B cell (primary cell): ENCODE results near the gene PSMD2. TPM values are rescaled to one million over a fixed set of nuclear protein-coding genes. Genes with fewer than 3 reads are reported as not detected.
A peak's percentile ranks its signal among the peaks of the same experiment; 100 is the strongest.

Experiments used
- ATAC-seq: fragments of 200-7000 bp; cut with Tn5 transposase; one replicate; pipeline ENCODE4 v1.10.0; 2021; ENCODE audit warnings: low read depth, mild to moderate bottlenecking, moderate number of reproducible peaks, moderate library complexity
- CTCF ChIA-PET: fragments of 350-600 bp; sonication (Branson Sonifier 250); formaldehyde crosslinking; loops from one replicate; lab custom pipeline; 2021; ENCODE audit warnings: antibody characterized with exemption, inconsistent platforms; lab: Charles Lee
- POLR2A ChIA-PET: fragments of 350-600 bp; sonication (Branson Sonifier 250); formaldehyde crosslinking; loops from one replicate; lab custom pipeline; 2021; ENCODE audit warnings: antibody characterized with exemption; lab: Charles Lee
- DNase-seq: peaks from one replicate; pipeline ENCODE4 v3.0.0; 2013
- H2AFZ ChIP-seq: 2 replicates; pipeline ENCODE4 v1.6.1; 2012; ENCODE audit warnings: mild to moderate bottlenecking, low read depth, low read length; ENCODE audit not compliant: insufficient read depth, poor library complexity, severe bottlenecking
- H3K27ac ChIP-seq, 2 donors: 1 replicate in 1 of 2; 2 replicates in 1 of 2; pipeline ENCODE4 v1.5.1; 2012 to 2013; ENCODE audit warnings: low read length in 2 of 2, mild to moderate bottlenecking in 2 of 2, moderate library complexity in 1 of 2
- H3K27me3 ChIP-seq, 4 experiments: fragments of 200-600 bp in 1 of 4; sonication (generic) in 1 of 4; replicated peaks in 1 of 4; 1 replicate in 2 of 4; 2 replicates in 2 of 4; pipeline versions ENCODE4 v1.6.1 to v1.7.0; 2013 to 2016; ENCODE audit warnings: low read length in 3 of 4, mild to moderate bottlenecking in 2 of 4, mixed read lengths in 1 of 4, moderate library complexity in 1 of 4; ENCODE audit not compliant: insufficient read depth in 4 of 4, control insufficient read depth in 3 of 4; ENCODE audit errors: control extremely low read depth in 1 of 4
- H3K36me3 ChIP-seq, 2 experiments: replicated peaks in 1 of 2; 1 replicate in 1 of 2; 2 replicates in 1 of 2; pipeline versions ENCODE4 v1.6.1 to v1.7.1; 2013; ENCODE audit warnings: low read length in 1 of 2; ENCODE audit not compliant: insufficient read depth in 2 of 2, control insufficient read depth in 1 of 2; ENCODE audit errors: control extremely low read depth in 1 of 2, extremely low read depth in 1 of 2
- H3K4me1 ChIP-seq, 2 donors: fragments of 200-600 bp in 1 of 2; sonication (generic) in 1 of 2; 1 replicate in 1 of 2; 2 replicates in 1 of 2; pipeline versions ENCODE4 v1.5.1 to v1.6.1; 2013 to 2017; ENCODE audit warnings: low read length in 2 of 2; ENCODE audit not compliant: control insufficient read depth in 2 of 2, insufficient read depth in 2 of 2
- H3K4me2 ChIP-seq: replicated peaks from 2 replicates; pipeline ENCODE3; 2012; ENCODE audit warnings: mild to moderate bottlenecking, low read depth, low read length; ENCODE audit not compliant: poor library complexity, severe bottlenecking
- H3K4me3 ChIP-seq, 5 experiments: fragments of 200-600 bp in 1 of 5; sonication (generic) in 1 of 5; 1 replicate in 3 of 5; 2 replicates in 2 of 5; pipeline versions ENCODE4 v1.5.1 to v1.7.0; 2011 to 2016; ENCODE audit warnings: low read length in 4 of 5, mild to moderate bottlenecking in 4 of 5, low read depth in 2 of 5, control low read depth in 1 of 5, moderate library complexity in 1 of 5; ENCODE audit not compliant: insufficient read depth in 1 of 5; ENCODE audit errors: control extremely low read depth in 1 of 5, extremely low read depth in 1 of 5
- H3K79me2 ChIP-seq: fragments of 200-600 bp; sonication (generic); one replicate; pipeline ENCODE4 v1.6.0; 2016; ENCODE audit warnings: low read length; ENCODE audit not compliant: control insufficient read depth, insufficient read depth
- H3K9ac ChIP-seq: fragments of 200-600 bp; sonication (generic); 2 replicates; pipeline ENCODE4 v1.6.1; 2017; ENCODE audit warnings: mild to moderate bottlenecking, low read length, moderate library complexity
- H3K9me3 ChIP-seq, 3 donors: one replicate each; pipeline versions ENCODE4 v1.6.1 to v1.7.1; 2013; ENCODE audit warnings: low read length in 2 of 3; ENCODE audit not compliant: control insufficient read depth in 2 of 3, insufficient read depth in 1 of 3; ENCODE audit errors: control extremely low read depth in 1 of 3
- H4K20me1 ChIP-seq: 2 replicates; pipeline ENCODE4 v1.6.0; 2012; ENCODE audit warnings: mild to moderate bottlenecking, low read length; ENCODE audit not compliant: insufficient read depth, control insufficient read depth, poor library complexity, severe bottlenecking
- H3K27ac Mint-ChIP-seq: one replicate; pipeline ENCODE4 v1.8.0; 2021; ENCODE audit warnings: mixed read lengths
- H3K27me3 Mint-ChIP-seq: one replicate; pipeline ENCODE4 v1.8.0; 2021; ENCODE audit warnings: mixed read lengths
- H3K4me1 Mint-ChIP-seq: one replicate; pipeline ENCODE4 v1.8.0; 2021; ENCODE audit warnings: mixed read lengths
- H3K4me3 Mint-ChIP-seq: one replicate; pipeline ENCODE4 v1.8.0; 2021; ENCODE audit warnings: mixed read lengths
- H3K9me3 Mint-ChIP-seq: one replicate; pipeline ENCODE4 v1.8.0; 2022; ENCODE audit warnings: mixed read lengths; ENCODE audit not compliant: insufficient read depth
- CTCF ChIP-seq: fragments of 200-600 bp; IDR thresholded peaks from one replicate; pipeline ENCODE4 v1.8.0; 2022; ENCODE audit warnings: antibody characterized with exemption, mild to moderate bottlenecking
- EZH2 ChIP-seq: IDR thresholded peaks from 2 replicates; pipeline ENCODE4 v1.6.1; 2012; ENCODE audit warnings: borderline replicate concordance, low read depth, mild to moderate bottlenecking, moderate library complexity, low read length; ENCODE audit not compliant: insufficient read depth, poor library complexity, severe bottlenecking
- WGBS: methylation state at CpG from one replicate; pipeline ENCODE4 v1.1.5; 2013; ENCODE audit warnings: missing lambda C conversion rate; ENCODE audit not compliant: insufficient coverage; 5-methylcytosine and 5-hydroxymethylcytosine counted together
- intact Hi-C: fragments of 100-400 bp; cut with micrococcal nuclease; formaldehyde crosslinking; loops from one replicate; pipeline ENCODE4 v1.10.0; 2022
- polyA plus RNA-seq: library from polyadenylated mRNA; depleted of rRNA; stranded (reverse); fragments of >200 nt; gene quantifications from 2 replicates; pipeline ENCODE4 v1.2.3, GENCODE V29; 2012
- total RNA-seq, 2 donors: library from RNA; stranded (reverse); fragments of 120-200 nt in 1 of 2; gene quantifications; 1 replicate in 1 of 2; 2 replicates in 1 of 2; pipeline versions ENCODE4 v1.2.3 to v1.2.4, GENCODE V29; 2013 to 2022

Gene PSMD2
- total and polyA plus RNA-seq, 2 donors (not counting 1 experiment from before 2014, with no cell fraction given): 79.4 to 140 TPM

GRCh38 chr3:184260724-184261269 is 38.2 kb upstream of the PSMD2 start:
- Mint-ChIP-seq H3K27ac (no peak overlapping the region), H3K9me3 (no peaks in the 10 kb centered on the region), H3K4me1 (peaks cover 24% of the 10 kb centered on the region), H3K27me3 (peaks cover 46% of the 10 kb centered on the region), H3K4me3 (peak overlapping the region; percentile 86)
- intact Hi-C loops: loop anchor here (1.0 kb wide), 1 partner anchor 10 kb away; no protein-coding TSS in a partner anchor
- Histone ChIP-seq H3K9ac (peak overlapping the region; percentile 58), H3K4me3 (peak overlapping the region in 3 of 5 experiments; percentile 45 to 58 (median 51)), H2AFZ (peak overlapping the region; percentile 56), H3K27ac (no peak overlapping the region), H4K20me1 (peaks cover 7% of the 10 kb centered on the region), H3K79me2 (no peaks in the 10 kb centered on the region), H3K4me2 (peak overlapping the region; percentile 96), H3K27me3 (peaks cover 0 to 65% (median 29%) of the 10 kb centered on the region in 4 experiments), H3K4me1 (peaks cover 27% of the 10 kb centered on the region in 2 donors), H3K9me3 (peaks cover 0 to 4% (median 0%) of the 10 kb centered on the region in 3 donors), H3K36me3 (no peaks in the 10 kb centered on the region)
- POLR2A ChIA-PET: no interaction called here
- CTCF ChIA-PET: interaction anchor here (1.3 to 2.6 kb wide), 3 partner anchors 11 to 264 kb away, joined by 3 to 9 read pairs (median 3); partner anchors contain the start of gene EEF1AKMT4
- ATAC-seq (no peak), DNase-seq (no peak)
- WGBS: 3% methylated on average over 49 of the region's 49 CpGs
- TF ChIP-seq CTCF: no peak
- TF ChIP-seq EZH2: peak; percentile 58

- ChIA-PET POLR2A (no interaction called here), CTCF (interaction anchor here (1.3 kb wide), 1 partner anchor 264 kb away, joined by 3 read pairs; no protein-coding TSS in a partner anchor)
- Mint-ChIP-seq H3K27me3 (peaks cover 49% of the 10 kb centered on the region), H3K9me3 (no peaks in the 10 kb centered on the region), H3K4me1 (peaks cover 24% of the 10 kb centered on the region), H3K4me3 (peak within 1 kb of the TSS; percentile 86), H3K27ac (peak within 1 kb of the TSS; percentile 37)
- peak within 1 kb of the TSS; percentile 96 for H3K4me2 ChIP-seq
- no peaks in the 10 kb centered on the region for H3K79me2 ChIP-seq
- peaks cover 0 to 69% (median 29%) of the 10 kb centered on the region in 4 experiments for H3K27me3 ChIP-seq
- no peaks in the 10 kb centered on the region for H3K36me3 ChIP-seq
- WGBS: 0% methylated on average over 56 of the region's 67 CpGs
- TF ChIP-seq CTCF (no peak), EZH2 (no peak)
- peak within 1 kb of the TSS in 4 of 5 experiments; percentile 28 to 67 (median 48) for H3K4me3 ChIP-seq
- H2AFZ ChIP-seq: peak within 1 kb of the TSS; percentile 60
- intact Hi-C loops: no loop called here
- DNase-seq (peak; percentile 52), ATAC-seq (peak; percentile 60)
- H3K9me3 ChIP-seq: peaks cover 0 to 4% (median 0%) of the 10 kb centered on the region in 3 donors
- H3K4me1 ChIP-seq: peaks cover 27% of the 10 kb centered on the region in 2 donors
- no peak within 1 kb of the TSS for H3K27ac ChIP-seq
- H4K20me1 ChIP-seq: peaks cover 7% of the 10 kb centered on the region
- H3K9ac ChIP-seq: peak within 1 kb of the TSS; percentile 58
Observed at GRCh38 chr3:184261270-184261853, 37.7 kb upstream of the PSMD2 start, which contains the start of gene CAMK2N2. TSS of gene CAMK2N2 (minus strand) at chr3:184261553. CDS start at chr3:184261285, 268 bp downstream.
